ENCODE measurements around the gene TMPRSS9.
"Not testable (repeated sequence)": the region's sequence is repeated elsewhere in the genome, so short reads cannot be mapped to it uniquely, and the experiment has no call there.

Gene TMPRSS9

GRCh38 chr19:2382530-2383222 is 22.6 kb downstream of the TMPRSS9 start:
- no peak overlapping the region for H3K4me3 ChIP-seq (ENCODE audit: low read length)
- DNase-seq (ENCODE audit: low read depth, low spot score): no peak

DNA sequence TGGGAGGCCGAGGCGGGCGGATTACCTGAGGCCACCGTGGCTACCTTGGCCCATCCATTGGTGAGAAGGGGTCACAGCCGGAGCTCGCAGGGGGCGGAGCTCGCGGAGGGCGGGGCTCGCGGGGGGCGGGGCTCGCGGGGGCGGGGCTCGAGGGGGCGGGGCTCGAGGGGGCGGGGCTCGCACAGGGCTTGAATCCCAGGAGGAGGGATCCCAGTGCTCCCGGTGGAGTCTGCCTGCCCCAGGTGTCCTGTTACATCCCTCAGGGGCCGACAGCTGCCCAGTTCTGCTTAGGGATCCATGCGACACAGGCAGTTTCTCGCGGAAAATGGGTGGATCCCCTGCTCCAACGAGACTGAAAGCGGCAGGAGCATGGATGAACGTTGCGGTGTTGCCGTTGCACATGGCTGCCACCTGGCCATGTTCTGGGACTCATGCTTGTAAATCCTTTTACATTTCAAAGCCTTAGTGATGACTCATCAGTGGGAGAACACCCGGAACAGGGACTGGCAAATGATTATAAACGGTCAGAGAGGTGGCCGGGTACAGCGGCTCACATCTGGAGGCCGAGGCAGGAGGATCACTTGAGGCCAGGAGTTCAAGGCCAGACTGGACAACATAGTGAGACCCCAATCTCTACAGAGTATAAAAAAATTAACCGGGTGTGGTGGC is 25.1 kb downstream of the TMPRSS9 start:
- DNase-seq (ENCODE audit: low read depth, low spot score): no peak
- no peak overlapping the region for H3K4me3 ChIP-seq (ENCODE audit: low read length)

- DNase-seq (ENCODE audit: low read depth, low spot score): no peak
- H3K4me3 ChIP-seq (ENCODE audit: low read length): no peak overlapping the region
Observed at GRCh38 chr19:2387367-2388288, 27.6 kb downstream of the TMPRSS9 start.

GRCh38 chr19:2389594-2389993 is 29.5 kb downstream of the TMPRSS9 start:
- no peak for DNase-seq (ENCODE audit: low read depth, low spot score)
- H3K4me3 ChIP-seq (ENCODE audit: low read length): no peak overlapping the region

DNA sequence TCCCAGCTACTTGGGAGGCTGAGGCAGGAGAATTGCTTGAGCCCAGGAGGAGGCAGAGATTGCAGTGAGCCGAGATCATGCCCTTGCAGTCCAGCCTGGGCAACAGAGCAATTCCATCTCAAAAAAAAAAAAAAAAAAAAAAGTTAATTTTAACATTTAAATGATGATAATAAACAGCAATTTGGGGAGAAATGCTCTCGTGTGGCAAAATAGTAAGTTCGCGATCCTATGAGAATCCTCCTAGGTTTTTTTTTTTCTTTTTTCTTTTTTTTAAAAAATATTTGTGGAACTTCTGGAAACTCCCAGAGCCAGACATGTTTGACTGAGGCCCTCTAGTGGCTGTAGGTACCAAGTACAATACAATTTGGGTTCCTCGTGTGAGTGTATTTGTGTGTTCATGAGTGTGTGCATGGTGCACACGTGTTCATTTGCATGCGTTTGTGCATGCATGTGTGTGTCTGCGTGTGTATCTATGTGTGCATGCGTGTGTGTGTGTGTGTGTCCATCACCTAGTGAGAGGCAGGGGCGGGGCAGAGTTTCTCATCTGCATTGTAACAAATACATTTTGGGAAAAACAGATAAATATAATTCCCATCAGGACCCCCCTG is 31.2 kb downstream of the TMPRSS9 start:
- DNase-seq (ENCODE audit: low read depth, low spot score): peak; percentile 67
- H3K4me3 ChIP-seq (ENCODE audit: low read length): no peak overlapping the region

DNA sequence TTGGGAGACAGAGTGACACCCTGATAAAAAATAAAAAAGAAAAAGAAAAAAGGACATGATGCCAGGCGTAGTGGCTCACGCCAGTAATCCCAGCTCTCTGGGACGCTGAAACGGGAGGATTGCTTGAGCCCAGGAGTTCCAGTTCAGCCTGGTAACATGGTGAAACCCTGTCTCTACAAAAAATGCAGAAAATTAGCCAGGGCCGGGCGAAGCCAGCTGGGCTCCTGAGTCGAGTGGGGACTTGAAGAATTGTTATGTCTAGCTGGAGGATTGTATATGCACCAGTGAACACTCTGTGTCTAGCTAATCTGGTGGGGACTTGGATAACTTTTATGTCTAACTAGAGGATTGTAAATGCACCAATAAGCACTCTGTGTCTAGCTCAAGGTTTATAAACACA is 32.3 kb downstream of the TMPRSS9 start:
- no peak overlapping the region for H3K4me3 ChIP-seq (ENCODE audit: low read length)
- DNase-seq (ENCODE audit: low read depth, low spot score): no peak

DNA sequence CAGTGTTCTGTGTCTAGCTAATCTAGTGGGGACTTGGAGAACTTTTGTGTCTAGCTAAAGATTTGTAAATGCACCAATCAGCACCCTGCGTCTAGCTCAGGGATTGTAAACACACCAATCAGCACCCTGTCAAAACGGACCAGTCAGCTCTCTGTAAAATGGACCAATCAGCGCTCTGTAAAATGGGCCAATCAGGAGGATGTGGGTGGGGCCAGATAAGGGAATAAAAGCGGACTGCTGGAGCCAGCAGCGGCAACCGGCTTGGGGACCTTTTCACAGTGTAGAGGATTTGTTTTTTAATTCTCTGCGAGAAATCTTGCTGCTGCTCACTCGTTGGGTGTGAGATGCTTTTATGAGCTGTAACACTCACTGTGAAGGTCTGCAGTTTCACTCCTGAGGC is 32.8 kb downstream of the TMPRSS9 start:
- DNase-seq (ENCODE audit: low read depth, low spot score); H3K4me3 ChIP-seq (ENCODE audit: low read length): not testable (repeated sequence)

- DNase-seq (ENCODE audit: low read depth, low spot score): no peak
- H3K4me3 ChIP-seq (ENCODE audit: low read length): no peak overlapping the region
Observed at GRCh38 chr19:2394054-2394441, 34.0 kb downstream of the TMPRSS9 start.

DNA sequence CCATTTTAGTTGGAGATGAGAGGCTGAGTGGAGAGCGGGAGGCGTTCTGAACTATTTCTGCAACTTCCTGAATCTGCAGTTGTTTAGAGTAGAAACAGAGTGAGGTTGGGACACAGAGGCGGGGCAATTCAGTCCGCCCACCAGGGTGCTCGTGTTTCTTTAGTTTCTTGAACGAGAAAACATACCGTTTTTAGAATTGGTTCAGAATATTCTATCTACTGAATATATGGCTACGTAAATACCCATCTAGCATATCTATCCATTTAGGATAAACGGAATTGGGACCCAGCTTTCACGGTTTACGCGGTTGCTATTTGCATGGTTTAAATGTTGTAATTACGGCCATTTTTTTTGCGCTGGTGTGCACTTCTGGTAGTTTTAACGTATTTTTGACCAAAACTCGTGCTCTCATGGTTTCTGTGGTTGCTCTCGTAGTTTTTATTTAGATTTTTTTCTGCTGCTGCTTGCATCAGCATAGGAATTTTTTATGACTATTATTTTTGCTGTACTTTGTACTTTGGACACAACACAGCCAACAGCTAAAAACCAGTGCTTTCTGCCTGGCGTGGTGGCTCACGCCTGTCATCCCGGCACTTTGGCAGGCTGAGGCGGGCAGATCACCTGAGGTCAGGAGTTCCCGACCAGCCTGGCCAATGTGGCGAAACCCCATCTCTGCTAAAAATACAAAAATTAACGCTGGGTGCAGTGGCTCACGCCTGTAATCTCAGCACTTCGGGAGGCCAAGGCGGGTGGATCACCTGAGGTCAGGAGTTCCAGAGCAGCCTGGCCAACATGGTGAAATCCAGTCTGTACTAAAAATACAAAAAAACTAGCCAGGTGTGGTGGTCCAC is 34.6 kb downstream of the TMPRSS9 start:
- no peak overlapping the region for H3K4me3 ChIP-seq (ENCODE audit: low read length)

GRCh38 chr19:2395293-2395829 is 35.3 kb downstream of the TMPRSS9 start:
- H3K4me3 ChIP-seq (ENCODE audit: low read length); DNase-seq (ENCODE audit: low read depth, low spot score): not testable (repeated sequence)

More for the DNA sequence above, 34.6 kb downstream of the TMPRSS9 start:
- no peak for DNase-seq (ENCODE audit: low read depth, low spot score)

- not testable (repeated sequence) for H3K4me3 ChIP-seq (ENCODE audit: low read length); DNase-seq (ENCODE audit: low read depth, low spot score)
Observed at GRCh38 chr19:2397173-2397572, 37.1 kb downstream of the TMPRSS9 start.

- DNase-seq (ENCODE audit: low read depth, low spot score): no peak
- H3K4me3 ChIP-seq (ENCODE audit: low read length): no peak overlapping the region
Observed at GRCh38 chr19:2398735-2399305, 38.8 kb downstream of the TMPRSS9 start.

GRCh38 chr19:2399582-2399981 is 39.5 kb downstream of the TMPRSS9 start:
- no peak overlapping the region for H3K4me3 ChIP-seq (ENCODE audit: low read length)
- DNase-seq (ENCODE audit: low read depth, low spot score): no peak

DNA sequence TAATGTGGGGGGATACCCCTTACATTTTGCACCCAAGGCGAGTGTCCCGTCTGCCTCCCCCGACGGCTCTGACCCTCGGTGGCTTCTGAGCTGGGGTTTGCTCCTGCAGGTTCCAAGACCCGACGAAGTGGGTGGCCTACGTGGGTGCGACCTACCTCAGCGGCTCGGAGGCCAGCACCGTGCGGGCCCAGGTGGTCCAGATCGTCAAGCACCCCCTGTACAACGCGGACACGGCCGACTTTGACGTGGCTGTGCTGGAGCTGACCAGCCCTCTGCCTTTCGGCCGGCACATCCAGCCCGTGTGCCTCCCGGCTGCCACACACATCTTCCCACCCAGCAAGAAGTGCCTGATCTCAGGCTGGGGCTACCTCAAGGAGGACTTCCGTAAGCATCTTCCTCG is 48.2 kb downstream of the TMPRSS9 start:
- H3K4me3 ChIP-seq (ENCODE audit: low read length): no peak overlapping the region
- DNase-seq (ENCODE audit: low read depth, low spot score): no peak

DNA sequence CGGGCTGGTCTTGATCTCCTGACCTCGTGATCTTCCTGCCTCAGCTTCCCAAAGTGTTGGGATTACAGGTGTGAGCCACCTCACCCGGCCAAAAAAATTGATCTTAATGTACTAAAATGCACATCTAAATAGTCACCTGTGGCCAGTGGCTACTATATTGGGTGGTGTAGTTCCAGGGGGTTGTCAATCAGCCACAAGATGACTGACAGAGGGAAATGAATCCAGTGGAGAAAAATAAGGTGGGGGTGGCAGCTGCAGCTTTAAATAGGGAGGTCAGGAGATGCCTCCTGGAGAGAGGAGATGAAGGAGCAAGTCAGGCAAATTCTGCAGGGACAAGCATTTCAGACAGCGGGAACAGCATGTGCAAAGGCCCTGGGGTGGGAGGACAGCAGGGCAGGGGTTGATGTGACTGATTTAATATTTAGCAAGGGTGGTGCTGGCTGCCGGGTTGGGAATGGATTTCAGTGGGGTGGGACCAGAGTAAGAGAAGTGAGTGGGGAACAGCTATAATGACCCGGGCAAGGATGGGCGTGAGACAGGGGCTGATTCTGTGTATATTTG is 49.4 kb downstream of the TMPRSS9 start:
- no peak for DNase-seq (ENCODE audit: low read depth, low spot score)
- no peak overlapping the region for H3K4me3 ChIP-seq (ENCODE audit: low read length)

GRCh38 chr19:2410023-2410422 is 50.0 kb downstream of the TMPRSS9 start:
- DNase-seq (ENCODE audit: low read depth, low spot score): no peak
- no peak overlapping the region for H3K4me3 ChIP-seq (ENCODE audit: low read length)

DNA sequence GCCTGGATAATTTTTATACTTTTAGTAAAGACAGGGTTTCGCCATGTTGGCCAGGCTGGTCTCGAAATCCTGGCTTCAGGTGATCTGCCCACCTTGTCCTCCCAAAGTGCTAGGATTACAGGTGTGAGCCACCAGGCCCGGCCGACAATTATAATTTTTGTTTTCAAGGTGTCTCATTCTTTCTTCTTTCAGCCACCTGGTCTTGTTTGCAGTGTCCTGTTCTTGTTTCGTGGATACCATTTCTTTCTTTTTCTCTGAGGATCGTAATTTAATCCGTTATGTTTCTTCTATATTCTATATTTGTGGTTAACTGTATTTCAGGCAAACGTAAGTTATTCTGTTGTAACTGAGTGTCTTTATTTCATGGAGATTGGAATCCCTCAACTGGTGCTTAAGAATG is 51.6 kb downstream of the TMPRSS9 start:
- DNase-seq (ENCODE audit: low read depth, low spot score): no peak
- no peak overlapping the region for H3K4me3 ChIP-seq (ENCODE audit: low read length)

DNA sequence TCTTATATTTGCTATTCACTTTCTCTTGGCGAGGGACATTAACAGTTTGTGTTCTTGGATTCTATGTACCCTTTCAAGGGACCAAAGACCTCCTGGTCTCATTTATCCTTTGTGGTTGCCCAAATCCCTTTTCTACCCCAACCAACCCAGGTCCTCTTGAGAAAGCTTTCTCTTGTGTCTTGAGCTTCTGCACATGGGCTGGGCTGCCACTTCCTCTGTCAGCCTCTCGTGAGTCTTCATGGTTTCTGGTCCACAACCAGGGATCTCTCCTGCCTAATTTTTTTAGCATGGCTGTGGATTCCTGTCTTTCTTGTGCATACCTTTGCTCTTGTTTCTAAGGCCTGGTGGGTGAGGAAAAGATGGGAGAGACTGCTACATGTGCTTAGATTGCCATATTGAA is 52.4 kb downstream of the TMPRSS9 start:
- H3K4me3 ChIP-seq (ENCODE audit: low read length): no peak overlapping the region
- no peak for DNase-seq (ENCODE audit: low read depth, low spot score)
